AG10803 (cell line): Measurements from ENCODE around the gene TAS2R50.

ENCODE experiments used
- DNase-seq: peaks from one replicate; pipeline ENCODE4 v3.0.0; 2010; ENCODE audit warnings: low read depth
- H3K4me3 ChIP-seq: 2 replicates; pipeline ENCODE4 v1.5.1; 2011; ENCODE audit warnings: mild to moderate bottlenecking, low read length, control low read depth
- TF ChIP-seq, protein P1 (sequence below): conservative IDR thresholded peaks from 2 replicates; pipeline ENCODE4 v1.5.1; 2011; ENCODE audit warnings: mild to moderate bottlenecking, low read length, control low read depth, inconsistent platforms

Gene TAS2R50

DNA sequence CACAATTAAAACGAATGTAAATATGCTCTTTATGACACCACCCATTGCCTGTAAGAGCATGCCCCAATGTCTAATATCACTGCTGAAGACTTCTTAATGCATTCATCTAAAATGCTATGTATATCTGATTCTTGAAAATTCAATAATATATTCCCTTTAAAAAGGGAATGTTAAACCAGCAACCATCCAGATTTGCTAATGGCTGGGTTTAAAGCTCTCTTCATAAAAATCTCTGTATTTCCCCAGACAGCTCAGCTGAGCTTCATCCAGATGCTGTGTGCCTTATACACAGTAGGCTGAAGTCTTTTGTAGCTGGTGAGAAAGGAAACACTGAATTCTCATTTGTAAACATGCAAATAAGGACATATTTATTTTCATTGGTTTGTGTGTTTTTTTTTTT is 47.5 kb downstream of the TAS2R50 start, which contains the start of gene TAS2R14:
TSS of gene TAS2R14 (minus strand) at position 101 of the 400 bp plus-strand sequence. CDS start at position 45, 56 bp downstream.
- no peak within 1 kb of the TSS for H3K4me3 ChIP-seq
- TF ChIP-seq, protein P1, sequence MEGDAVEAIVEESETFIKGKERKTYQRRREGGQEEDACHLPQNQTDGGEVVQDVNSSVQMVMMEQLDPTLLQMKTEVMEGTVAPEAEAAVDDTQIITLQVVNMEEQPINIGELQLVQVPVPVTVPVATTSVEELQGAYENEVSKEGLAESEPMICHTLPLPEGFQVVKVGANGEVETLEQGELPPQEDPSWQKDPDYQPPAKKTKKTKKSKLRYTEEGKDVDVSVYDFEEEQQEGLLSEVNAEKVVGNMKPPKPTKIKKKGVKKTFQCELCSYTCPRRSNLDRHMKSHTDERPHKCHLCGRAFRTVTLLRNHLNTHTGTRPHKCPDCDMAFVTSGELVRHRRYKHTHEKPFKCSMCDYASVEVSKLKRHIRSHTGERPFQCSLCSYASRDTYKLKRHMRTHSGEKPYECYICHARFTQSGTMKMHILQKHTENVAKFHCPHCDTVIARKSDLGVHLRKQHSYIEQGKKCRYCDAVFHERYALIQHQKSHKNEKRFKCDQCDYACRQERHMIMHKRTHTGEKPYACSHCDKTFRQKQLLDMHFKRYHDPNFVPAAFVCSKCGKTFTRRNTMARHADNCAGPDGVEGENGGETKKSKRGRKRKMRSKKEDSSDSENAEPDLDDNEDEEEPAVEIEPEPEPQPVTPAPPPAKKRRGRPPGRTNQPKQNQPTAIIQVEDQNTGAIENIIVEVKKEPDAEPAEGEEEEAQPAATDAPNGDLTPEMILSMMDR, result no peak
- DNase-seq, result no peak

DNA sequence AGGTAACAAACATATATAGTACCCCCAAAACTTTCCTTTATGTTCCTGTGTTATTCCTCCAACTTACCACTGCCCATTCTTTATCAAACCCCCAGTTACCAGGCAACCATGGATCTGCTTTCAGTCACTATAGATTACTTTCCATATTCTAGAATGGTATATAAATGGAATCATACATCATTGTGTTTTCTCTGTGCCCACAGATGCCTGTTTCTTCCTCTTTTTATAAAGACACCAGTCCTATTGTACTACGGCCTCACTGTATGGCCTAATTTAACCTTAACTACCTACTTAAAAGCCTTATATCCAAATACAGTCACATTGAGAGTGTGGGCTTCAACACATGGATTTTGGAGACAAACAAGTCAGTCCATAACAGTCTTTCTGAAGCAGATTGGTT is 50.2 kb downstream of the TAS2R50 start:
- no peak for DNase-seq
- TF ChIP-seq, protein P1, result no peak
- no peak overlapping the region for H3K4me3 ChIP-seq
